HepG2 (cell line): ENCODE data around the gene ZNF772. TPM values are rescaled to one million over a fixed set of nuclear protein-coding genes. Genes with fewer than 3 reads are reported as not detected.

ENCODE experiments used
- AFF4 ChIP-seq: sonication (generic); formaldehyde crosslinking; IDR thresholded peaks from 2 replicates; pipeline ENCODE4 v1.4.0; 2020; ENCODE audit warnings: missing genetic modification reagents
- CHD4 ChIP-seq: fragments of 200-600 bp; sonication (generic); IDR thresholded peaks from 2 replicates; pipeline ENCODE4 v1.7.0; 2017; ENCODE audit warnings: mild to moderate bottlenecking, low read length, borderline replicate concordance
- GABPB1 ChIP-seq: IDR thresholded peaks from 2 replicates; pipeline ENCODE4 v1.6.1; 2016; ENCODE audit warnings: mild to moderate bottlenecking, missing genetic modification reagents, moderate library complexity, missing compliant biosample characterization
- IRX3 ChIP-seq: sonication (generic); formaldehyde crosslinking; IDR thresholded peaks from 2 replicates; pipeline ENCODE4 v1.8.1; 2023; ENCODE audit warnings: mild to moderate bottlenecking, low read depth, missing genetic modification reagents, borderline replicate concordance
- MAZ ChIP-seq, 2 experiments: sonication (generic) in 1 of 2; formaldehyde crosslinking in 1 of 2; IDR thresholded peaks; 2 replicates each; pipeline versions ENCODE4 v1.5.0 to v1.6.1; 2012 to 2020; ENCODE audit warnings: low read depth in 2 of 2, mild to moderate bottlenecking in 2 of 2, borderline replicate concordance in 1 of 2, improper control_type of control experiment in 1 of 2, low read length in 1 of 2, missing genetic modification reagents in 1 of 2, moderate library complexity in 1 of 2
- MLLT10 ChIP-seq: sonication (generic); formaldehyde crosslinking; IDR thresholded peaks from 2 replicates; pipeline ENCODE4 v1.4.0; 2020; ENCODE audit warnings: missing genetic modification reagents
- RAD21 ChIP-seq: fragments of 450-650 bp; formaldehyde crosslinking; IDR thresholded peaks from 2 replicates; pipeline ENCODE4 v1.5.0; 2020; ENCODE audit warnings: mild to moderate bottlenecking
- RELA ChIP-seq: sonication (generic); formaldehyde crosslinking; IDR thresholded peaks from 2 replicates; pipeline ENCODE4 v1.4.0; 2020; ENCODE audit warnings: missing genetic modification reagents
- TCF7L2 ChIP-seq: IDR thresholded peaks from 2 replicates; pipeline ENCODE4 v1.6.1; 2011; ENCODE audit warnings: mild to moderate bottlenecking, low read depth, low read length, moderate library complexity
- ZNF558 ChIP-seq: sonication (generic); formaldehyde crosslinking; IDR thresholded peaks from 2 replicates; pipeline ENCODE4 v1.9.0; 2022; ENCODE audit warnings: mild to moderate bottlenecking, missing genetic modification reagents, borderline replicate concordance
- ZNF644 ChIP-seq: IDR thresholded peaks from 2 replicates; pipeline ENCODE4 v1.6.1; 2016; ENCODE audit warnings: low read depth
- ZNF777 ChIP-seq: sonication (generic); formaldehyde crosslinking; IDR thresholded peaks from 2 replicates; pipeline ENCODE4 v1.4.0; 2020; ENCODE audit warnings: missing genetic modification reagents
- ZNF841 ChIP-seq: sonication (generic); formaldehyde crosslinking; IDR thresholded peaks from 2 replicates; pipeline ENCODE4 v1.8.1; 2023; ENCODE audit warnings: missing genetic modification reagents, borderline replicate concordance
- polyA plus RNA-seq, 8 experiments: library from polyadenylated mRNA; depleted of rRNA in 3 of 8; stranded (reverse) in 7 of 8; unstranded in 1 of 8; fragments of >200 nt; fragmentation: Illumina TruSeq in 4 of 8; extraction: Trizol in 4 of 8; gene quantifications; 2 replicates each; pipeline versions ENCODE4 v1.2.1 to v1.2.3, GENCODE V29; 2011 to 2016; ENCODE audit warnings: low read depth in 4 of 8, missing spikeins in 1 of 8, mixed read lengths in 1 of 8; ENCODE audit not compliant: insufficient read depth in 1 of 8
- total RNA-seq, 5 experiments: library from RNA; depleted of rRNA; stranded (reverse); fragments of >200 nt; fragmentation: Illumina TruSeq; extraction: Trizol; gene quantifications; 2 replicates each; pipeline ENCODE4 v1.2.3, GENCODE V29; 2016; ENCODE audit warnings: low read depth in 1 of 5
- TF ChIP-seq, protein P1 (sequence below): sonication (generic); formaldehyde crosslinking; conservative IDR thresholded peaks from 2 replicates; pipeline ENCODE4 v1.4.0; 2020; ENCODE audit warnings: missing genetic modification reagents
- TF ChIP-seq, protein P2 (sequence below): sonication (generic); formaldehyde crosslinking; IDR thresholded peaks from 2 replicates; pipeline ENCODE4 v1.8.1; 2023; ENCODE audit warnings: mild to moderate bottlenecking, moderate library complexity, missing genetic modification reagents
- TF ChIP-seq, protein P3 (sequence below): sonication (generic); formaldehyde crosslinking; IDR thresholded peaks from 2 replicates; pipeline ENCODE4 v1.8.1; 2023; ENCODE audit warnings: mild to moderate bottlenecking, missing genetic modification reagents
- TF ChIP-seq, protein P4 (sequence below): sonication (generic); formaldehyde crosslinking; IDR thresholded peaks from 2 replicates; pipeline ENCODE4 v1.5.0; 2020; ENCODE audit warnings: mild to moderate bottlenecking, missing genetic modification reagents, borderline replicate concordance

ZNF772 gene
- total and polyA plus RNA-seq, 2 of the 13 experiments (the other 11 are each of a cell fraction or from before 2014, with no cell fraction given), result 3.1 to 17.2 TPM

DNA sequence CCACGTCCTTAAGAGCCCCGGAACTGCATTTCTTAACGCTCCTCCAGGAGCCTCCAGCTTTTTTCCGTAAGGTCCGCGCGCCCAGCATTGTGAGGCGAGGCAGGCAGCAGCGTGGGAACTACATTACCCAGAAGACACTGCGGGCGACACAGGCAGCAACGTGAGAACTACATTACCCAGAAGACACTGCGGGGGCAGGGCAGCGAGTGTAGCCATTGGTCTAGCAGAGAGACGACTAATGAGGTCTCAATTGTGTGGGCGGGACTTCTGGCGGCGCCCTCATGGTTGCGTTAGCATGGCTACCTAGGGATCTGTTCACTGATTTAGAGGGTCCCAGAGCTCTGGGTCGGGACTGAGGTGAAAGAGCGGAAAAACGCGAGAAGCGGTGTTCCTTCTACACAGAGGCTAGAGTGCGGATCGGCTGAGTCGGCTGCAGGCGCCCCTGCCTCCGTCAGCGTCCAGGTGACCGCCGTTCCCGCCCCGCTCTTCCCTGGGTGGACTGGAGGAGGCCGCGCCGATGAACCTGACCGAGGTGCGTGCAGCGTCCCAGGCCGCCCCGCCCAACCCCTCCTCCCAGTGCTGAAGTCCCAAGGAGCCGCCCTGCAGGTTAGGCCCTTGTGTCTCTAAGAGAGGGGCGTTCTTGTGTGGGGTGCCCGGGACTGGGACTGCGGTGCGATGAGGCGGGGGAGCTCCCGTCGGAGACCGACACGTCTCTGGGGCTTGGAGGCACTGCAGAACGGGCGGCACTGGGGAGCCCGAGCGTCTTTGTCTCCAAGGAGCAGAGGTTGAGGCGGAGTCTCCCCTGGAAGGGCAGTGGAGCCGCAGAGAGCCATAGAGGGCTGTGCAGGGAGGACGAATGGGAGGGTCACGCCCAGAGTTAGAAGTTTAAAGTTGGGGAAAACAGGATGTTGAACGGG, 42.0 kb downstream of the ZNF772 start, which contains the start of gene ZNF749 (continued):
- TF ChIP-seq, protein P1, sequence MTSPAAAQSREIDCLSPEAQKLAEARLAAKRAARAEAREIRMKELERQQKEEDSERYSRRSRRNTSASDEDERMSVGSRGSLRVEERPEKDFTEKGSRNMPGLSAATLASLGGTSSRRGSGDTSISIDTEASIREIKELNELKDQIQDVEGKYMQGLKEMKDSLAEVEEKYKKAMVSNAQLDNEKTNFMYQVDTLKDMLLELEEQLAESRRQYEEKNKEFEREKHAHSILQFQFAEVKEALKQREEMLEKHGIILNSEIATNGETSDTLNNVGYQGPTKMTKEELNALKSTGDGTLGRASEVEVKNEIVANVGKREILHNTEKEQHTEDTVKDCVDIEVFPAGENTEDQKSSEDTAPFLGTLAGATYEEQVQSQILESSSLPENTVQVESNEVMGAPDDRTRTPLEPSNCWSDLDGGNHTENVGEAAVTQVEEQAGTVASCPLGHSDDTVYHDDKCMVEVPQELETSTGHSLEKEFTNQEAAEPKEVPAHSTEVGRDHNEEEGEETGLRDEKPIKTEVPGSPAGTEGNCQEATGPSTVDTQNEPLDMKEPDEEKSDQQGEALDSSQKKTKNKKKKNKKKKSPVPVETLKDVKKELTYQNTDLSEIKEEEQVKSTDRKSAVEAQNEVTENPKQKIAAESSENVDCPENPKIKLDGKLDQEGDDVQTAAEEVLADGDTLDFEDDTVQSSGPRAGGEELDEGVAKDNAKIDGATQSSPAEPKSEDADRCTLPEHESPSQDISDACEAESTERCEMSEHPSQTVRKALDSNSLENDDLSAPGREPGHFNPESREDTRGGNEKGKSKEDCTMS (CRISPR knock-in tag), result no peak
- TF ChIP-seq CHD4, result no peak
- 0 out of 2 replicates have a peak, but pooled peaks have one; percentile 24 for TF ChIP-seq MAZ (IDR thresholded peaks at IDR 0.05; ENCODE audit: borderline replicate concordance, low read depth, low read length)
- TF ChIP-seq MAZ (CRISPR knock-in tag; IDR thresholded peaks at IDR 0.05; ENCODE audit: low read depth), result peak; percentile 73
- no peak for TF ChIP-seq MLLT10 (CRISPR knock-in tag)
- TF ChIP-seq IRX3, result no peak; the same call in 1 of the 2 replicates
- 0 out of 2 replicates have a peak, but pooled peaks have one; percentile 32 for TF ChIP-seq ZNF841 (CRISPR knock-in tag)
- no peak for TF ChIP-seq TCF7L2
- TF ChIP-seq, protein P2, sequence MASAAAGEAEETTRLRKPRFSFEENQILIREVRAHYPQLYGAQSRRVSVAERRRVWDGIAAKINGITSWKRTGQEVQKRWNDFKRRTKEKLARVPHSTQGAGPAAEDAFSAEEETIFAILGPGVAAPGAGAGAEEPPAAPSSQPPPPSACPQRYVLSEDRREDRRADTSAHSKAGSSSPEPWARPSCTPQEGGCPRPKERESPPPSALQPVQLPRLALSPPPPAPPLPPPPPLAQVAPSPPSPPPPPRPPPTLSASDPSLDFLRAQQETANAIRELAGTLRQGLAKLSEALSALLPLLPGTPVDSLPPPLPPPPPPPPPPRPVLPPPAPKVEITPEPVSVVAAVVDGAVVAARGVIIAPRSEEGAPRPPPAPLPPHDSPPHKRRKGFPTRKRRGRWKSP, result peak; percentile 47; the same call in 1 of the 2 replicates
- no peak for TF ChIP-seq RELA (CRISPR knock-in tag)
- TF ChIP-seq AFF4 (CRISPR knock-in tag), result no peak
- TF ChIP-seq ZNF777 (CRISPR knock-in tag), result peak; percentile 36; the same call in 1 of the 2 replicates
- TF ChIP-seq, protein P3, sequence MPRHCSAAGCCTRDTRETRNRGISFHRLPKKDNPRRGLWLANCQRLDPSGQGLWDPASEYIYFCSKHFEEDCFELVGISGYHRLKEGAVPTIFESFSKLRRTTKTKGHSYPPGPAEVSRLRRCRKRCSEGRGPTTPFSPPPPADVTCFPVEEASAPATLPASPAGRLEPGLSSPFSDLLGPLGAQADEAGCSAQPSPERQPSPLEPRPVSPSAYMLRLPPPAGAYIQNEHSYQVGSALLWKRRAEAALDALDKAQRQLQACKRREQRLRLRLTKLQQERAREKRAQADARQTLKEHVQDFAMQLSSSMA (CRISPR knock-in tag), result no peak
- no peak for TF ChIP-seq ZNF558
- TF ChIP-seq RAD21 (CRISPR knock-in tag), result 0 out of 2 replicates have a peak, but pooled peaks have one; percentile 15
- no peak for TF ChIP-seq ZNF644 (CRISPR knock-in tag)
- peak; percentile 94 for TF ChIP-seq GABPB1 (CRISPR knock-in tag)
- TF ChIP-seq, protein P4, sequence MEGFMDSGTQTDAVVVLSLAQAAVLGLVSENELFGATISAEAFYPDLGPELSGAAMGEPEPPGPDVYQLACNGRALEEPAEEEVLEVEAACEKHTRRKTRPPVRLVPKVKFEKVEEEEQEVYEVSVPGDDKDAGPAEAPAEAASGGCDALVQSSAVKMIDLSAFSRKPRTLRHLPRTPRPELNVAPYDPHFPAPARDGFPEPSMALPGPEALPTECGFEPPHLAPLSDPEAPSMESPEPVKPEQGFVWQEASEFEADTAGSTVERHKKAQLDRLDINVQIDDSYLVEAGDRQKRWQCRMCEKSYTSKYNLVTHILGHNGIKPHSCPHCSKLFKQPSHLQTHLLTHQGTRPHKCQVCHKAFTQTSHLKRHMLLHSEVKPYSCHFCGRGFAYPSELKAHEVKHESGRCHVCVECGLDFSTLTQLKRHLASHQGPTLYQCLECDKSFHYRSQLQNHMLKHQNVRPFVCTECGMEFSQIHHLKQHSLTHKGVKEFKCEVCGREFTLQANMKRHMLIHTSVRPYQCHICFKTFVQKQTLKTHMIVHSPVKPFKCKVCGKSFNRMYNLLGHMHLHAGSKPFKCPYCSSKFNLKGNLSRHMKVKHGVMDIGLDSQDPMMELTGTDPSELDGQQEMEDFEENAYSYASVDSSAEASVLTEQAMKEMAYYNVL (CRISPR knock-in tag), result 0 out of 2 replicates have a peak, but pooled peaks have one; percentile 53
